ENCODE measurements around the gene XCL2. TPM values are rescaled to one million over a fixed set of nuclear protein-coding genes. Genes with fewer than 3 reads are reported as not detected.

The XCL2 gene
- polyA plus RNA-seq, 5 donors = 0.53 to 2.1 (median 1.3) TPM; not detected in 1

- no peak for DNase-seq
These were observed 25.6 kb downstream of the XCL2 start for GRCh38 chr1:168518201-168518689.

GRCh38 chr1:168514455-168514854 lies 29.3 kb downstream of the XCL2 start:
- DNase-seq = no peak

GRCh38 chr1:168513656-168514404 lies 30.0 kb downstream of the XCL2 start:
- peak in 1 of 2 donors; percentile 20 for DNase-seq

DNA sequence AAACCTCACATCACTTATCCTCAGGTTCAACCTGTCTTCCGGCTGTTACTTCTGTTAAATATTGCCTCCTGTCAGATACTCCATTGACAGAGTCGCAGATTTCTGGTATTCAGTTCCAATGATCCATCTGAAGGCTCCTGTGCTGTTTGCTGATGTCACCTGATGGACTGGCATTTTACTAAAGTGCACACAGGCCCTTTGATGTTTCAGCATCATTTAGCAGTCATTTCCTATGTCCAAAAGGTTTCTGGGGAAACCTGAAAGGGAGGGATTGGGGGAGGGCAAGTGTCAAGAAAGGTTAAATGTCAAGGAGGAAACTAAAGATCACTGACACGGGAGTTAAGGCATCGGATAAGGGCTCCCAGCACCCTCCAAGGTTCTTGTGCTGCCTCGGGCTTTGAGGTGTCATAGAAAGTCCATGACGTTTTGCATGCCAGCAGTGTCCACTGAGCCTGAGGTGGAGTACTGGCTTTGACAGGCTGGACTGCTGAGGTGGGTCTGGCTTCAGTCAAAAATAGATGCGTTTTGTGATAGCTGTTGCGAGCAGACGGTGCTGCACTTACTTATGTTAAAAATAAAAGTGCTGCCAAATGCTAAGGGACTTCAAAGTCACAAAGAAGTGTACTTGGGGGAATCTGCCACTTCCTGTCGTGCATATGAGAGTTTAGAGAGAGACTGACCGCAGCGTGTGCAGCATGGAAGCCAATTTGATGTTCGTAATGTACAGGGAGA lies 30.8 kb downstream of the XCL2 start:
- DNase-seq = no peak

DNA sequence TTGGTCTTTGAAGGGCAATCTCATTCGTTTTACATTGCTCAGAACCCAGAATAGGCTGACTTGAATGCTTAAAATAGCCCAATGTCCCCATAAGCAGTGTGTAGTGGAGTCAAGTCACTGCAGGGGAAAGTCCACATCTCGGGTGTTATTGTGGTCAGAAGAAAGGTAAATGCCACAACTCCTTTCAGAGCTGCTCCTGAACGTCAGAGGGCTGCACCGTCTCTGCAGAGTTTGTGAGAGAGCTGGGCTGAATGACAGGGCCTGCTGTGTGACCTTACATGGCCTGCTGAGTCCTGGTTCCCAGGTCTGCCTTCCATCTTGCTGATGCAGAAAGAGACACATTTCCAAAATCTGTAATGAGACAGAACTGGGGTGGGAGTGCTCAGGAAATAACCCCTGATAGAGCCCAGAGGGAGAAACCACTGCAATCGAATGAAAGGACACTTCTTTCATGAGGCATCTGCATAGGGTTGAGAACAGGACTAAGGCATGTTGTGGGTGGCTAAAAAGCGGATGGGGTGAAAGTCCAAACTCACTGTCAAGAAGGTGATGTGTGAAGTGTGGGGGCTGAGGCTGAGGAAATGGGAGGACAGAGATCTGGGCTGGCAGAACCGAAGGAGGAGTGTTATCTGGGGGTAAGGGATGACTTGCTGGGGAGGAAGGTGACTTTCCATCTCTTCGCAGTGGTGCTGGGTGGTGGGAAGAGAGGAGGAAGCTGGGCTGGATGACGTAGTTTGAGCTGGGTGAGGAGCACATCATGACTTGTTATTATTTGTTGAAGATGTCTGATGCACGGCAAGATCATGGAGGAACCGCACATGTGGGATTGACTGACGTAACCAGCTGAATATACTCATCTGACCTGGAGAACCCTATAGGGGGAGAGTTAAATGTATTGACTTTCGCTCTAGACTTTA lies 33.7 kb downstream of the XCL2 start:
- DNase-seq = no peak

GRCh38 chr1:168509210-168509609 lies 34.6 kb downstream of the XCL2 start:
- no peak for DNase-seq

DNA sequence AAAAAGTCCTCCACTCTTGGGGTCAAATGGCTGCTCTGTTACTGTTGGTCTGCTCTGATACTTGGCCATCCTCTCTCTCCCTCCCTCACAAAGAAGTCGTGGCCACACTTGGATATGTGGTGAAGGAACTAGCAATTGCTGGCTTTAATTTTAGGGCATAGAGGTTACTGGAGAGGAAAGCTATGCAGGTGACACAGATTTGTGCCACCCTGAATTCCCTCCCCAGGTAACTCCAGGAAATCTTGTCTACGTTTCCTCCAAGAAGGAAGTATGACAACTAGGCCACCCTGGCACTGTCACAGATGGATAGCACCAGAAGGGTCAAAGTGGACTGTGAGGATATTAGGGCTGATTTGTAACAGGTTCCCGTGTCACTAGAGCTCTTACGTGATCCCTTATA lies 36.0 kb downstream of the XCL2 start:
- no peak for DNase-seq

DNA sequence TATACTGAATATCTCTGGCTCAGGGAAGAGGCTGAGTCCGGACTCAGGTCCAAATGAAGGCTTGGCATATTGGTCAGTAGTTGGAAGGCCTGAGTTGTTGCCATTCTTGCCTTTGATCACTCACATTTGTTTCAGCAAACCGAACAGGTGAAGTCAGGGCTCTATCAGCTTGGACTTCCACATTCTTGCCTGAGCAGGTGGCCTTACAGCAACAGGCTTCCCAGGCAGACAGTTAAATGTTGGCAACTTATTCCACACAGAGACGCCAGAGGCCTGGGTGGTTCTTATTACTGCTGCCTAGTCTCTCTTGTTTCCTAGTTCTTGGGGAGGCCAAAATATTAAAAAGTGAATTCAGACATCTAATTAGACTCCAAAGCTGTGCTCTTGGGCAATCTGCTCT lies 36.6 kb downstream of the XCL2 start:
- no peak for DNase-seq

DNA sequence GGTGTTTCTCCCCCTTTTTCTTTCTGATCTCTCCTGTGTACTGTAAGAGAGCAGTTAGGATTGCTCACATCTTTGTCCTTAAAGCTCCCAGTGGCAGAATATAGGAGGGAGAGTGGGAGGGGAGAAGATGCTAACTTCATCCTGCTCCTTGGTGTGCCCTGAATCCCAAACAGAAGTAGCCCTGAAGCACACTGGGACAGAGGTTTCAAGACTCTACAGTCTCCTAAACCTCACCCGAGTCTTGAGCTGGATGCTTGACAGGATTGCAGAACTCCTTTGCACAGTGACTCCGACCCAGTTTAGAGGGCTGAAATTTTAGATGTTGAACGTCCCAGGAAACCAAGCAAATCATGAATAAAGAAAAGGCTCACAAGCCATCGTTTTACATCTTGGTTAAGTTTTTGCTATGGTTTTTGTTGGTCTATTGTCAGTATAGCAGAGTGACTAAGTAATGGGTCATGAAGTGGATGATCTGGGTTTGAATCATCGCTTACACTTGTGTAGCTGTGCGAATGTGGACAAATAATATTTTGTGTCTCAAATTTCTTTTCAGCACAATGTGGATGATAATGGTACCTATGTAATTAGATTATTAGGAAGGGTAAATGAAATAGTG lies 37.5 kb downstream of the XCL2 start:
- no peak for DNase-seq

- DNase-seq = no peak
These were observed 38.8 kb downstream of the XCL2 start for GRCh38 chr1:168505006-168505405.

- no peak for DNase-seq
These were observed 39.5 kb downstream of the XCL2 start for GRCh38 chr1:168504064-168504837.

DNA sequence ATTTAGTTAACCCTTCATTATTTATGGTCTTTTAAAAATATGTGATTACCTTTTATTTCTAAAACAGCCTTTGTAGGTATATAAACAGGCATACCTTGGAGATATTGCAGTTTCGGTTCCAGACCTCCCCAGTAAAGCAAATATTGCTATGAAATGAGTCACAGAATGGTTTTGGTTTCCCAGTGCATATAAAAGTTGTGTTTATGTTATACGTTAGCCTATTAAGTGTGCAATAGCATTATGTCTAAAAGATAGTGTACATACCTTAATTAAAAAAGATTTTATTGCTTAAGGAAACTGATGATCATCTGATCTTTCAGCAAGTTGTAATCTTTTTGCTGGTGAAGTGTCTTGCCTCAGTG lies 44.1 kb downstream of the XCL2 start:
- no peak for DNase-seq

DNA sequence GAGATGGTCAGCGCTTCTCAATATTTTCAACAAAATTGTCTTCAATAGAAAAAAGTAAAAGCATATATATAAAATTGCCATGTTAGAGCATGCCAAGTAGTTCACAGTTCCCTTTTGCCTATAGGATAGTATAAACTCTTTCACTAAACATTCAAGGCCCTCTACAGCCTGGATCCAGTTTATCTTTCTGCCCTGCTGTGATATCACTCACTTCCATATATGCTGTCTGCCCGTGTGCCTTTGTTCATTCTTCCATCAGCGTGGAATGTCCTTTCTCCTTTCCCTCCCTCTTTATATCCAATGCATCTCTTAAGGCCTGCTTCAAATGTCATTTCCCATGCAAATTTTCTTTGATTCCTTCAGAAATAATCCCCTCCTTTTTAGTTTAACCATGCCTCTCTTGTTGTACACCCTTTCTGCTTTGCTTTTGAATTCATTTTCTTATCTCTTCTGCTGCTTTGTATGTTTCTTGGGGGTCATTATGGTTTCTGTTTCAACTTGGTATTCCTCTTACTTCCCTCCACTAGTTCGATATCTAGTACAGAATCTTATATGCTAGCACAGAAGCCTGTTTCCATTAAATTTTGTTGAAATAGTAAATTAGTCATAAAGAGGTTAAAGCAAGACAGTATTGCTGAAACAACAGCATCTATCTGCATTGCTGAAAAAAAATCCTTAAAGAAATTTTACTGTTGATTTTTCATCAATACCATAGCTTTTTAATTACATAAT lies 44.7 kb downstream of the XCL2 start:
- DNase-seq = no peak

DNA sequence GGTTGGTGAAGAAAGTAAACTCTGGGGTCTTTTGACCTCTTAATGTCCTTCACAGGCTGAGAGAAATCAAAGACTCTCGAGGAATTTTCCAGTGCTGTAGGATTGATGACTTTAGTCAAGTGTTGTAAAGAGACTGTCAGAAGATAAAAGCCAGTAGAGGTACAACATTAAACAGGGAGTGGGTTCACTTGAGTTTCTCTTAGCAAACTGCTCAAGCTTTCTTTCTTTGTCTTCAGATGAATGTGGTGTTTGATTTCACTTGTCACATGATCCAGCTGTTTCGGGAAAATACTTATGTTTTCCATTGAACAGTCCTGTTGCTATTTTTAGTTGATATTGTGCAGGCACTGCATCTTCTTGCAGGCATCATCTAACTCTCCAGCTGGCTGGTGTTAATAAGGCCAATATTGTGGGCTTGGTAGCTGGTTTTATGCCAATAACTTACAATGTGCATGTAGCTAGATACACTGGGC lies 45.6 kb downstream of the XCL2 start:
- peak; percentile 84 to 85 for DNase-seq

- no peak for DNase-seq
These were observed 46.3 kb downstream of the XCL2 start for GRCh38 chr1:168497376-168497950.

DNA sequence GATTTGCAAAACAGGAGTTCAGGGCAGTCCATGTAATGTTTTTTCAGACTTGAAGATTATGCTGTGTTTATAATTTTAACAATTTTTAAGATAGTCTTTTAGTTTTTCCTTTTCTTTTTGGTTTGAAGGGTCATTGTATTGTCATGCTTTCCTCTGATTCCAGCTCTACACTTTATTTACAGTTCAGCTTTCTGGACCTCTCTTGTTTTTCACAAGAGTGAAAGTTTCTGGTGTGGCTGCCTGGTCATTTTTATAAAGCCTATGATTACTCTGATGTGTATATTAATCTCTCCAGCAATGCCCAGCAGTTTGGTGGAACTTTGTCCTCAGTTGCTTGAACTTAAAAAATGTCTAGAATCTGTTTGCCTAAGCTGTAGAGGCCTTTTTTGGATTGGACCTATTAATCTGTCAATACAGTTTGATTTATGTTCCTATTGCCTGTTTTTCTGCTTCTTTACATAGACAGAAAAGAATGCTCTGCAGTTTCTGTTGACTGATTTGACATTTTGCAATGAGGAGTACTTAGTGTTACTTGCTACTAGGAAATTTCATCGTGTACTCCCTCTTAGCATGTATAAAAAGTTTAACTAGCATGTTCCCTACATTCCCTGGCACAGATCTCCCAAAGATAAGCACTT lies 52.2 kb downstream of the XCL2 start:
- no peak for DNase-seq

Measured in right lung (tissue), 5 donors.